SK-N-SH (cell line): ENCODE data around the gene MYH6. TPM values are rescaled to one million over a fixed set of nuclear protein-coding genes. Genes with fewer than 3 reads are reported as not detected.

ENCODE experiments used
- CTCF ChIA-PET: fragments of 300-600, 350-600 bp; formaldehyde crosslinking; extraction: SDS; loops from one replicate; lab custom pipeline; 2021; lab: Yijun Ruan, JAX
- POLR2A ChIA-PET: fragments of 350-600 bp; sonication (Branson Sonifier 250); formaldehyde crosslinking; extraction: SDS; loops from one replicate; lab custom pipeline; 2020; ENCODE audit warnings: antibody characterized with exemption, inconsistent platforms; lab: Yijun Ruan, JAX
- DNase-seq: peaks from one replicate; pipeline ENCODE4 v3.0.0; 2012
- H2AFZ ChIP-seq: fragments of 200-600 bp; sonication (generic); 2 replicates; pipeline ENCODE4 v1.8.1; 2016; ENCODE audit warnings: antibody characterized with exemption, mild to moderate bottlenecking, low read depth
- H3F3A ChIP-seq: fragments of 200-600 bp; sonication (generic); replicated peaks from 2 replicates; pipeline ENCODE3; 2016; ENCODE audit warnings: antibody characterized with exemption, mild to moderate bottlenecking; ENCODE audit not compliant: insufficient read depth
- H3K27ac ChIP-seq, 2 experiments: fragments of 200-500 bp in 1 of 2; fragments of 200-600 bp in 1 of 2; sonication (Bioruptor generic) in 1 of 2; sonication (generic), shearing (Covaris generic) in 1 of 2; 2 replicates each; pipeline versions ENCODE4 v1.5.1 to v1.6.1; 2014 to 2016; ENCODE audit warnings: low read depth in 2 of 2, inconsistent platforms in 1 of 2, low read length in 1 of 2, mild to moderate bottlenecking in 1 of 2, mixed read lengths in 1 of 2
- H3K27me3 ChIP-seq: fragments of 200-600 bp; sonication (generic), shearing (Covaris generic); 2 replicates; pipeline ENCODE4 v1.6.1; 2016; ENCODE audit warnings: mixed run types; ENCODE audit not compliant: insufficient read depth
- H3K36me3 ChIP-seq, 2 experiments: fragments of 200-500 bp in 1 of 2; fragments of 200-600 bp in 1 of 2; sonication (Bioruptor generic) in 1 of 2; sonication (generic) in 1 of 2; replicated peaks in 1 of 2; 2 replicates each; pipeline versions ENCODE3 to v1.5.1; 2014 to 2016; ENCODE audit warnings: low read length in 1 of 2, mild to moderate bottlenecking in 1 of 2; ENCODE audit not compliant: insufficient read depth in 2 of 2, control insufficient read depth in 1 of 2
- H3K4me1 ChIP-seq, 2 experiments: fragments of 200-500 bp in 1 of 2; fragments of 200-600 bp in 1 of 2; sonication (Bioruptor generic) in 1 of 2; sonication (generic), shearing (Covaris generic) in 1 of 2; 2 replicates each; pipeline versions ENCODE4 v1.5.1 to v1.6.1; 2014 to 2016; ENCODE audit warnings: low read depth in 1 of 2, low read length in 1 of 2, mixed run types in 1 of 2; ENCODE audit not compliant: insufficient read depth in 2 of 2, control insufficient read depth in 1 of 2
- H3K4me2 ChIP-seq: fragments of 200-600 bp; sonication (generic), shearing (Covaris generic); 2 replicates; pipeline ENCODE4 v1.6.1; 2017; ENCODE audit warnings: mixed run types
- H3K4me3 ChIP-seq, 2 experiments: fragments of 200-500 bp in 1 of 2; fragments of 200-600 bp in 1 of 2; sonication (Bioruptor generic) in 1 of 2; sonication (generic), shearing (Covaris generic) in 1 of 2; 2 replicates each; pipeline versions ENCODE4 v1.5.1 to v1.8.1; 2014 to 2016; ENCODE audit warnings: low read depth in 2 of 2, inconsistent platforms in 1 of 2, low read length in 1 of 2, mild to moderate bottlenecking in 1 of 2, mixed read lengths in 1 of 2, moderate library complexity in 1 of 2
- H3K79me2 ChIP-seq: fragments of 200-600 bp; sonication (generic); 2 replicates; pipeline ENCODE4 v1.8.1; 2017; ENCODE audit warnings: mild to moderate bottlenecking; ENCODE audit not compliant: insufficient read depth
- H3K9ac ChIP-seq: fragments of 200-600 bp; sonication (generic); 2 replicates; pipeline ENCODE4 v1.6.1; 2017; ENCODE audit warnings: mixed run types
- H3K9me2 ChIP-seq: fragments of 200-600 bp; sonication (generic); 2 replicates; pipeline ENCODE4 v1.6.1; 2017; ENCODE audit warnings: mixed run types
- H3K9me3 ChIP-seq: fragments of 200-600 bp; sonication (generic); 2 replicates; pipeline ENCODE4 v1.6.1; 2017; ENCODE audit warnings: mixed run types, mild to moderate bottlenecking, moderate library complexity
- H4K20me1 ChIP-seq: fragments of 200-600 bp; sonication (generic); 2 replicates; pipeline ENCODE4 v1.6.1; 2017; ENCODE audit warnings: mild to moderate bottlenecking, mixed run types; ENCODE audit not compliant: insufficient read depth
- CHD2 ChIP-seq: fragments of 150-350 bp; IDR thresholded peaks from 2 replicates; pipeline ENCODE4 v1.6.1; 2018; ENCODE audit warnings: low read length; ENCODE audit not compliant: partially characterized antibody
- CTCF ChIP-seq: fragments of 200-600 bp; sonication (generic); IDR thresholded peaks from 2 replicates; pipeline ENCODE4 v1.6.1; 2017; ENCODE audit warnings: antibody characterized with exemption, mild to moderate bottlenecking, moderate library complexity
- ELF1 ChIP-seq: IDR thresholded peaks from 2 replicates; pipeline ENCODE4 v1.4.0; 2012
- EP300 ChIP-seq, 2 experiments: IDR thresholded peaks; 2 replicates each; pipeline versions ENCODE4 v1.4.0 to v1.6.1; 2012; ENCODE audit warnings: borderline replicate concordance in 1 of 2, low read depth in 1 of 2, low read length in 1 of 2
- EZH2phosphoT487 ChIP-seq: fragments of 200-600 bp; sonication (generic); IDR thresholded peaks from 2 replicates; pipeline ENCODE4 v1.6.1; 2017; ENCODE audit warnings: low read depth, mixed run types, mild to moderate bottlenecking, antibody characterized with exemption, moderate library complexity, borderline replicate concordance
- FOXJ3 ChIP-seq: sonication (generic); formaldehyde crosslinking; IDR thresholded peaks from 2 replicates; pipeline ENCODE4 v1.5.1; 2020; ENCODE audit warnings: mild to moderate bottlenecking, missing genetic modification reagents
- GABPA ChIP-seq: IDR thresholded peaks from 2 replicates; pipeline ENCODE4 v1.4.0; 2012; ENCODE audit warnings: low read depth, mild to moderate bottlenecking
- GATA2 ChIP-seq: sonication (generic); formaldehyde crosslinking; IDR thresholded peaks from 2 replicates; pipeline ENCODE4 v1.5.0; 2020; ENCODE audit warnings: mild to moderate bottlenecking, missing genetic modification reagents
- JUND ChIP-seq: IDR thresholded peaks from 2 replicates; pipeline ENCODE4 v1.4.0; 2012
- MEF2A ChIP-seq: IDR thresholded peaks from 2 replicates; pipeline ENCODE4 v1.4.0; 2012; ENCODE audit warnings: low read depth, borderline replicate concordance
- MXI1 ChIP-seq: IDR thresholded peaks from 2 replicates; pipeline ENCODE4 v1.6.1; 2012; ENCODE audit warnings: mild to moderate bottlenecking, low read depth, low read length, improper control_type of control experiment
- NFIC ChIP-seq: IDR thresholded peaks from 2 replicates; pipeline ENCODE4 v1.4.0; 2012; ENCODE audit warnings: borderline replicate concordance
- RAD21 ChIP-seq: IDR thresholded peaks from 2 replicates; pipeline ENCODE4 v1.6.1; 2012; ENCODE audit warnings: mild to moderate bottlenecking, low read length
- RCOR1 ChIP-seq: fragments of 150-350 bp; IDR thresholded peaks from 2 replicates; pipeline ENCODE4 v1.6.1; 2017; ENCODE audit warnings: antibody characterized with exemption, low read length
- RXRA ChIP-seq: IDR thresholded peaks from 2 replicates; pipeline ENCODE4 v1.4.0; 2012; ENCODE audit warnings: low read depth, mild to moderate bottlenecking, borderline replicate concordance
- TAF1 ChIP-seq: IDR thresholded peaks from 2 replicates; pipeline ENCODE4 v1.6.1; 2012; ENCODE audit warnings: low read depth, mild to moderate bottlenecking, low read length, moderate library complexity, borderline replicate concordance
- TCF12 ChIP-seq: IDR thresholded peaks from 2 replicates; pipeline ENCODE4 v1.4.0; 2012
- WGBS: methylation state at CpG from one replicate; pipeline ENCODE4 v1.1.6; 2017; ENCODE audit warnings: low lambda C conversion rate; 5-methylcytosine and 5-hydroxymethylcytosine counted together
- polyA plus RNA-seq, 3 experiments: library from polyadenylated mRNA; depleted of rRNA; stranded (reverse); fragments of >200 nt; gene quantifications; 2 replicates each; pipeline ENCODE4 v1.2.3, GENCODE V29; 2012
- TF ChIP-seq, protein P1 (sequence below): fragments of 150-350 bp; IDR thresholded peaks from 2 replicates; pipeline ENCODE4 v1.6.1; 2016; ENCODE audit warnings: mild to moderate bottlenecking, low read depth, low read length
- TF ChIP-seq, protein P2 (sequence below): IDR thresholded peaks from 2 replicates; pipeline ENCODE4 v1.4.0; 2012; ENCODE audit warnings: low read depth
- TF ChIP-seq, protein P3 (sequence below): IDR thresholded peaks from 2 replicates; pipeline ENCODE4; 2012

MYH6 gene
- polyA plus RNA-seq, 1 of the 3 experiments (the other 2 are of a cell fraction), result not detected

- no peak overlapping the region for H2AFZ ChIP-seq
- DNase-seq, result no peak
- H3F3A ChIP-seq, result no peaks in the 10 kb centered on the region
- CTCF ChIA-PET, result interaction anchor here (0.7 to 6.4 kb wide), 8 partner anchors 8 to 66 kb away, joined by 3 to 42 read pairs (median 4); partner anchors contain the start of gene SLC22A17
- H3K4me2 ChIP-seq, result no peak overlapping the region
- no peaks in the 10 kb centered on the region for H3K27me3 ChIP-seq
- no peak overlapping the region for H3K4me3 ChIP-seq
- 84% methylated on average over 6 of the region's 6 CpGs for WGBS
- no peaks in the 10 kb centered on the region for H3K9me2 ChIP-seq
- no peak overlapping the region for H3K27ac ChIP-seq
- peaks cover 0 to 2% of the 10 kb centered on the region in 2 experiments for H3K36me3 ChIP-seq
- POLR2A ChIA-PET, result interaction anchor here (0.7 to 1.1 kb wide), 3 partner anchors 9 to 33 kb away, joined by 3 to 8 read pairs (median 4); partner anchors contain the start of gene SLC22A17
- no peaks in the 10 kb centered on the region for H3K9me3 ChIP-seq
- H3K4me1 ChIP-seq, result peaks cover 0 to 11% of the 10 kb centered on the region in 2 experiments; a peak in 2 of 4 replicates
- H3K79me2 ChIP-seq, result peaks cover 6% of the 10 kb centered on the region; the same call in 1 of the 2 replicates
- no peak overlapping the region for H3K9ac ChIP-seq
- no peak for TF ChIP-seq TAF1
- no peak for TF ChIP-seq FOXJ3 (CRISPR knock-in tag)
- TF ChIP-seq, protein P1, sequence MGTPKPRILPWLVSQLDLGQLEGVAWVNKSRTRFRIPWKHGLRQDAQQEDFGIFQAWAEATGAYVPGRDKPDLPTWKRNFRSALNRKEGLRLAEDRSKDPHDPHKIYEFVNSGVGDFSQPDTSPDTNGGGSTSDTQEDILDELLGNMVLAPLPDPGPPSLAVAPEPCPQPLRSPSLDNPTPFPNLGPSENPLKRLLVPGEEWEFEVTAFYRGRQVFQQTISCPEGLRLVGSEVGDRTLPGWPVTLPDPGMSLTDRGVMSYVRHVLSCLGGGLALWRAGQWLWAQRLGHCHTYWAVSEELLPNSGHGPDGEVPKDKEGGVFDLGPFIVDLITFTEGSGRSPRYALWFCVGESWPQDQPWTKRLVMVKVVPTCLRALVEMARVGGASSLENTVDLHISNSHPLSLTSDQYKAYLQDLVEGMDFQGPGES, result no peak
- TF ChIP-seq JUND, result no peak
- no peak for TF ChIP-seq EZH2phosphoT487
- TF ChIP-seq GATA2 (CRISPR knock-in tag), result no peak
- TF ChIP-seq RCOR1, result no peak
- TF ChIP-seq RXRA, result no peak
- no peak for TF ChIP-seq TCF12
- no peaks in the 10 kb centered on the region for H4K20me1 ChIP-seq
Measured at GRCh38 chr14:23361763-23362162, 46.3 kb downstream of the MYH6 start.

- Histone ChIP-seq H3K4me2 (no peak overlapping the region), H3K4me3 (no peak overlapping the region), H3K36me3 (peaks cover 0 to 2% of the 10 kb centered on the region in 2 experiments), H3K79me2 (peaks cover 6% of the 10 kb centered on the region; the same call in 1 of the 2 replicates), H3K4me1 (peaks cover 0 to 8% of the 10 kb centered on the region in 2 experiments; a peak in 2 of 4 replicates), H3K27me3 (no peaks in the 10 kb centered on the region), H3K9me2 (no peaks in the 10 kb centered on the region), H4K20me1 (no peaks in the 10 kb centered on the region), H3K9me3 (no peaks in the 10 kb centered on the region), H3K9ac (no peak overlapping the region), H2AFZ (no peak overlapping the region), H3K27ac (no peak overlapping the region), H3F3A (no peaks in the 10 kb centered on the region)
- ChIA-PET CTCF (interaction anchor here (0.7 to 6.4 kb wide), 8 partner anchors 7 to 34 kb away, joined by 3 to 42 read pairs (median 4); partner anchors contain the start of gene SLC22A17), POLR2A (interaction anchor here (0.7 to 1.1 kb wide), 2 partner anchors 9 to 32 kb away, joined by 3 to 4 read pairs; partner anchors contain the start of gene SLC22A17)
- TF ChIP-seq JUND, result no peak
- no peak for TF ChIP-seq EZH2phosphoT487
- no peak for TF ChIP-seq ELF1
- TF ChIP-seq GABPA, result no peak
- TF ChIP-seq MXI1, result no peak
- no peak for TF ChIP-seq MEF2A
- TF ChIP-seq CHD2, result no peak
- no peak for TF ChIP-seq NFIC
- TF ChIP-seq, protein P2, sequence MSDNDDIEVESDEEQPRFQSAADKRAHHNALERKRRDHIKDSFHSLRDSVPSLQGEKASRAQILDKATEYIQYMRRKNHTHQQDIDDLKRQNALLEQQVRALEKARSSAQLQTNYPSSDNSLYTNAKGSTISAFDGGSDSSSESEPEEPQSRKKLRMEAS, result no peak
- no peak for TF ChIP-seq CTCF
- TF ChIP-seq, protein P3, sequence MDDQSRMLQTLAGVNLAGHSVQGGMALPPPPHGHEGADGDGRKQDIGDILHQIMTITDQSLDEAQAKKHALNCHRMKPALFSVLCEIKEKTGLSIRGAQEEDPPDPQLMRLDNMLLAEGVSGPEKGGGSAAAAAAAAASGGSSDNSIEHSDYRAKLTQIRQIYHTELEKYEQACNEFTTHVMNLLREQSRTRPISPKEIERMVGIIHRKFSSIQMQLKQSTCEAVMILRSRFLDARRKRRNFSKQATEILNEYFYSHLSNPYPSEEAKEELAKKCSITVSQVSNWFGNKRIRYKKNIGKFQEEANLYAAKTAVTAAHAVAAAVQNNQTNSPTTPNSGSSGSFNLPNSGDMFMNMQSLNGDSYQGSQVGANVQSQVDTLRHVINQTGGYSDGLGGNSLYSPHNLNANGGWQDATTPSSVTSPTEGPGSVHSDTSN, result no peak
- TF ChIP-seq GATA2 (CRISPR knock-in tag), result no peak
- no peak for TF ChIP-seq RAD21
- no peak for TF ChIP-seq EP300 (IDR thresholded peaks at IDR 0.05; ENCODE audit: borderline replicate concordance in 1 of 2, low read depth in 1 of 2, low read length in 1 of 2)
- TF ChIP-seq, protein P1, result no peak
- no peak for DNase-seq
Measured at GRCh38 chr14:23361320-23361719, 46.8 kb downstream of the MYH6 start.
